ENCODE data around the gene KDF1. TPM values are rescaled to one million over a fixed set of nuclear protein-coding genes. Genes with fewer than 3 reads are reported as not detected.

KDF1 gene
- total RNA-seq, 2 experiments from 2014 or later: 0.18 to 0.27 TPM

DNA sequence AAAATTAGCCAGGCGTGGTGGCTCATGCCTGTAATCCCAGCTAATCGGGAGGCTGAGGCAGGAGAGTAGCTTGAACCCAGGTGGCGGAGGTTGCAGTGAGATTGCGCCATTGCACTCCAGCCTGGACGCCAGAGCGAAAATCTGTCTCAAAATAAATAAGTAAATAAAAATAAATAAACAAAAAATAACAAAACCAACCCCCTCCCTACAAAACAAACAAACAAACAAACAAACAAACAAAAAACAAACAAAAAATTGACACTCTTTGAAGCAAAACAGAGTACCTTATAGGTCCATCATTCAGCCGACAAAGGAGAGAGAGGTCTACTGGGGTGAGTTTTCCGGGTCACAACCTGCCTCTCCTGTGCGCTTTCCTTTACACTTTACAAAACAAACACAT, 5.4 kb upstream of the KDF1 start:
- Mint-ChIP-seq H3K27me3 (peaks cover 22% of the 10 kb centered on the region), H3K4me3 (no peak overlapping the region), H3K27ac (no peak overlapping the region), H3K36me3 (ENCODE audit: low read depth) (no peaks in the 10 kb centered on the region), H3K4me1 (ENCODE audit: low read depth) (peaks cover under 1% of the 10 kb centered on the region), H3K9me3 (no peaks in the 10 kb centered on the region)
- DNase-seq (no peak), ATAC-seq (no peak)
- ChIA-PET POLR2A (no interaction called here), CTCF (interaction anchor here (1.3 kb wide), 1 partner anchor 32 kb away, joined by 5 read pairs; no protein-coding TSS in a partner anchor)
- TF ChIP-seq, protein P1, sequence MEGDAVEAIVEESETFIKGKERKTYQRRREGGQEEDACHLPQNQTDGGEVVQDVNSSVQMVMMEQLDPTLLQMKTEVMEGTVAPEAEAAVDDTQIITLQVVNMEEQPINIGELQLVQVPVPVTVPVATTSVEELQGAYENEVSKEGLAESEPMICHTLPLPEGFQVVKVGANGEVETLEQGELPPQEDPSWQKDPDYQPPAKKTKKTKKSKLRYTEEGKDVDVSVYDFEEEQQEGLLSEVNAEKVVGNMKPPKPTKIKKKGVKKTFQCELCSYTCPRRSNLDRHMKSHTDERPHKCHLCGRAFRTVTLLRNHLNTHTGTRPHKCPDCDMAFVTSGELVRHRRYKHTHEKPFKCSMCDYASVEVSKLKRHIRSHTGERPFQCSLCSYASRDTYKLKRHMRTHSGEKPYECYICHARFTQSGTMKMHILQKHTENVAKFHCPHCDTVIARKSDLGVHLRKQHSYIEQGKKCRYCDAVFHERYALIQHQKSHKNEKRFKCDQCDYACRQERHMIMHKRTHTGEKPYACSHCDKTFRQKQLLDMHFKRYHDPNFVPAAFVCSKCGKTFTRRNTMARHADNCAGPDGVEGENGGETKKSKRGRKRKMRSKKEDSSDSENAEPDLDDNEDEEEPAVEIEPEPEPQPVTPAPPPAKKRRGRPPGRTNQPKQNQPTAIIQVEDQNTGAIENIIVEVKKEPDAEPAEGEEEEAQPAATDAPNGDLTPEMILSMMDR (IDR thresholded peaks at IDR 0.05): no peak
- intact Hi-C loops (cut with micrococcal nuclease): no loop called here

DNA sequence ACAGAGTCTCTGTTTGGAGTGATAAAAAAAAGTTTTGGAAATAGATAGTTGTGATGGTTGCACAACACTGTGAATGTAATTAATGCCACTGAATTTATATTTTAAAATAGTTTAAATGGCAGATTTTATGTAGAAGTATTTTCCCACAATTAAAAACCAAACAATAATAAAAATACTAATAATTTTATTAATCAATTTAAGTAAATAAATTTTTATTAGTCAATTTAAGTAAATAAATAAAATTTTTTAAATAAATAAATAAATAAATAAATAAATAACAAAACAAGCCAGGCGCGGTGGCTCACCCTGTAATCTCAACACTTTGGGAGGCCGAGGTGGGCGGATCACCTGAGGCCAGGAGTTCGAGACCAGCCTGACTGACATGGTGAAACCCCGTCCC, 4.9 kb upstream of the KDF1 start:
- no peak overlapping the region for H3K27ac Mint-ChIP-seq
- H3K36me3 Mint-ChIP-seq (ENCODE audit: low read depth): no peaks in the 10 kb centered on the region
- intact Hi-C loops (cut with micrococcal nuclease): no loop called here
- CTCF ChIA-PET: interaction anchor here (1.3 kb wide), 1 partner anchor 32 kb away, joined by 5 read pairs; no protein-coding TSS in a partner anchor
- ATAC-seq (no peak), DNase-seq (no peak)
- POLR2A ChIA-PET: no interaction called here
- H3K27me3 Mint-ChIP-seq: peaks cover 25% of the 10 kb centered on the region
- H3K4me3 Mint-ChIP-seq: no peak overlapping the region
- TF ChIP-seq, protein P1 (IDR thresholded peaks at IDR 0.05): no peak
- peaks cover 3% of the 10 kb centered on the region for H3K4me1 Mint-ChIP-seq (ENCODE audit: low read depth)
- no peaks in the 10 kb centered on the region for H3K9me3 Mint-ChIP-seq

DNA sequence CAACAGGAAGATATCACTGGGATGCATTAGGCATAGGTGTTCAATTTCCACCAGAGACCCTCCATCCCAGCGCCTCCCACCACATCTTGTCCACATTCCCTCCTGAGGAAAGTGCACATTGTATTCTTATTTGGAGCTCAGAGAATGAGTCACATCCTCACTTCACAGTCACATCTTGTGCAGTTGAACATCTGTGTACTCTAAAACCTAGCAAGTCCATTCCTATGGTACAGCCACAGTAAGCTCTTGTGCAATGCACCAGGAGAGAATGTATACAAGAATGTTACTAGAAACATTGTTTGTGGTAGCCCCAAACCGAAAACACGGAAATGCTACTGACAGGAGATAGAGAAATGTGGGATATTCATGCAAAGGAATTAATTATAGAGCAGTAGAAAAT, 1.6 kb upstream of the KDF1 start:
- Mint-ChIP-seq H3K9me3 (no peaks in the 10 kb centered on the region), H3K27ac (no peak overlapping the region), H3K27me3 (peaks cover 28% of the 10 kb centered on the region), H3K4me1 (ENCODE audit: low read depth) (peaks cover 3% of the 10 kb centered on the region), H3K4me3 (no peak overlapping the region), H3K36me3 (ENCODE audit: low read depth) (no peaks in the 10 kb centered on the region)
- TF ChIP-seq, protein P1 (IDR thresholded peaks at IDR 0.05): no peak
- ChIA-PET CTCF (interaction anchor here (2.0 kb wide), 1 partner anchor 35 kb away, joined by 9 read pairs; no protein-coding TSS in a partner anchor), POLR2A (no interaction called here)
- no peak for ATAC-seq
- DNase-seq: no peak
- intact Hi-C loops (cut with micrococcal nuclease): no loop called here

DNA sequence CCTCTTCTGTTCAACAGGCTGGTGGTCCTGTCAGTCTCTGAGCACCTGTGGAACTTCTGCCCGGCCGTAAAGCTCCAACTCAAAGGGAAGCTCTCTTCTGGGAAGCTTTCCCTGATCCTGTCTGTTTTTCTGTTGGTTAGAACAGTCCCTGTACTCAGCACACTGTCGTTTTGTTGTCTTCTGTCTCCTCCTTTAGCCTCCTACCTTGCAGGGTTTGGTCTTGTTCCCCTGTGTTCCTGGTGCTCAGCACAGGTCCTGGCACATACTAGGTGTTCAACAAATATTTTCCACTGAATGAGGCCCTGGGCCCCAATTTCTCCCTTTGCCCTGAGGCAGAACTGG, 328 bp upstream of the KDF1 start:
- no peak overlapping the region for H3K27ac Mint-ChIP-seq
- TF ChIP-seq, protein P1 (IDR thresholded peaks at IDR 0.05): no peak
- ChIA-PET CTCF (interaction anchor here (0.7 to 2.0 kb wide), 7 partner anchors 10 to 86 kb away, joined by 3 to 9 read pairs (median 3); no protein-coding TSS in a partner anchor), POLR2A (interaction anchor here (1.2 to 1.5 kb wide), 3 partner anchors 10 to 30 kb away, joined by 3 read pairs; no protein-coding TSS in a partner anchor)
- H3K4me3 Mint-ChIP-seq: peak overlapping the region; percentile 70
- DNase-seq: no peak
- H3K9me3 Mint-ChIP-seq: no peaks in the 10 kb centered on the region
- peaks cover 3% of the 10 kb centered on the region for H3K4me1 Mint-ChIP-seq (ENCODE audit: low read depth)
- no peak for ATAC-seq
- H3K36me3 Mint-ChIP-seq (ENCODE audit: low read depth): no peaks in the 10 kb centered on the region
- H3K27me3 Mint-ChIP-seq: peaks cover 25% of the 10 kb centered on the region
- intact Hi-C loops (cut with micrococcal nuclease): no loop called here

DNA sequence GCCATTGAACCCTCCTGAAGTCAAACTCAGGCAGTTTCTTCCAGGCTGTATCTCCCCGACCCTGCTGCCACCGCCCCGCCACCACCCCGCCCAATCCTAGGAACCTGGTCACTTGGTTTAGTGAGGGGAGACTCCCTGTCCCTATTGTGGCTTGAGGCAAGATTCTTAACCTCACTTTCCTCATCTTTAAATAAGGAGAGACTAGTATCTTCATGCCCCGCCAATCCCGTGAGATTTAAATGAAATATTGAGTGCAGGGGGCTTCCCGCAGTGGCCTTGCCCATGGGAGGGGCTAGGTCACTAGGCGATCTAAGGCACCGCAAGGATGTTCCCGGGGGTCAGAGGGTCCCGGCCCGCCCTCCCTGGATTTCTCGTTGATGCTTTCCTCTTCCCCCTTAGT, 998 bp downstream of the KDF1 start:
- ATAC-seq (no peak), DNase-seq (no peak)
- POLR2A ChIA-PET: no interaction called here
- peaks cover 23% of the 10 kb centered on the region for H3K27me3 Mint-ChIP-seq
- peak overlapping the region; percentile 38 for H3K4me3 Mint-ChIP-seq
- CTCF ChIA-PET: interaction anchor here (1.3 kb wide), 1 partner anchor 87 kb away, joined by 3 read pairs; no protein-coding TSS in a partner anchor
- TF ChIP-seq, protein P1 (IDR thresholded peaks at IDR 0.05): no peak
- no peaks in the 10 kb centered on the region for H3K9me3 Mint-ChIP-seq
- H3K36me3 Mint-ChIP-seq (ENCODE audit: low read depth): no peaks in the 10 kb centered on the region
- peaks cover 3% of the 10 kb centered on the region for H3K4me1 Mint-ChIP-seq (ENCODE audit: low read depth)
- no peak overlapping the region for H3K27ac Mint-ChIP-seq
- intact Hi-C loops (cut with micrococcal nuclease): no loop called here
